SK-N-SH treated with all-trans-retinoic acid at 6 μM for 48 hours (cell line): ENCODE data around the gene MET.

Experiments
- CSDC2 ChIP-seq: fragments of 250-450 bp; sonication (Bioruptor Pico); IDR thresholded peaks from 2 replicates; pipeline ENCODE4 v1.5.0; 2020; ENCODE audit warnings: mild to moderate bottlenecking, moderate library complexity
- ISL1 ChIP-seq: fragments of 250-450 bp; sonication (Bioruptor Pico); IDR thresholded peaks from 2 replicates; pipeline ENCODE4 v2.1.2; 2022; ENCODE audit warnings: mild to moderate bottlenecking, moderate library complexity
- RARB ChIP-seq: fragments of 250-450 bp; sonication (Bioruptor Pico); IDR thresholded peaks from 2 replicates; pipeline ENCODE4 v1.8.0; 2021; ENCODE audit warnings: mild to moderate bottlenecking, moderate library complexity
- TCF4 ChIP-seq: fragments of 250-450 bp; sonication (Bioruptor Pico); IDR thresholded peaks from 2 replicates; pipeline ENCODE4 v1.8.0; 2021; ENCODE audit warnings: mild to moderate bottlenecking, moderate library complexity, borderline replicate concordance
- ZFP3 ChIP-seq: fragments of 250-450 bp; sonication (Bioruptor Pico); IDR thresholded peaks from 2 replicates; pipeline ENCODE4 v1.5.0; 2020; ENCODE audit warnings: mild to moderate bottlenecking, moderate library complexity
- ZFP30 ChIP-seq: fragments of 450-650 bp; formaldehyde crosslinking; IDR thresholded peaks from 2 replicates; pipeline ENCODE4 v1.5.0; 2022; ENCODE audit warnings: mild to moderate bottlenecking, moderate library complexity
- ZNF565 ChIP-seq: fragments of 450-650 bp; formaldehyde crosslinking; conservative IDR thresholded peaks from 2 replicates; pipeline ENCODE4 v1.5.0; 2020; ENCODE audit warnings: low read depth, mild to moderate bottlenecking, moderate library complexity
- TF ChIP-seq, protein P1 (sequence below): fragments of 250-450 bp; sonication (Bioruptor Pico); IDR thresholded peaks from 2 replicates; pipeline ENCODE4 v1.8.0; 2020; ENCODE audit warnings: mild to moderate bottlenecking, moderate library complexity, borderline replicate concordance
- TF ChIP-seq, protein P2 (sequence below): fragments of 250-450 bp; sonication (Bioruptor Pico); IDR thresholded peaks from 2 replicates; pipeline ENCODE4 v1.5.1; 2020; ENCODE audit warnings: low read depth, mild to moderate bottlenecking, moderate library complexity
- TF ChIP-seq, protein P3 (sequence below): fragments of 250-450 bp; sonication (Bioruptor Pico); IDR thresholded peaks from 2 replicates; pipeline ENCODE4 v1.8.0; 2021; ENCODE audit warnings: low read depth, mild to moderate bottlenecking, moderate library complexity, borderline replicate concordance

DNA sequence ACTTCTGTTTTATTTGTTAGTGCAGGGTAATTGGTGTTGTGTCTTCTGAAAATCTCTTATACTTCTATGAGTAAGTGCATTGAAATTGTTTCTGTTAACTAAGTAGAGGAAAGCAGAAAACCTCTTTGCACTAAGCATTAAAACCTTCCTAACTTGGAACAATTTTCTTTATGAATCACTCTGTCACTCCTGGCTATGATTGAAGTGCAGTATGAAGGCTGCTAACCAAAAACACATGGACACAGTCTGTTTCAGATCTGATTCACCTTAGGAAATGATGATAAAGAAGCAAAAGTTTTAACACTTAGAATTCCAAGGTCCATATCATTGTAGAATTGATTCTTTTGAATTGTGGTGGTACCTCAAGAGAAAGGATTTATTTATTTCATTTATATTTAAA is 41.9 kb downstream of the MET start:
- TF ChIP-seq, protein P1, sequence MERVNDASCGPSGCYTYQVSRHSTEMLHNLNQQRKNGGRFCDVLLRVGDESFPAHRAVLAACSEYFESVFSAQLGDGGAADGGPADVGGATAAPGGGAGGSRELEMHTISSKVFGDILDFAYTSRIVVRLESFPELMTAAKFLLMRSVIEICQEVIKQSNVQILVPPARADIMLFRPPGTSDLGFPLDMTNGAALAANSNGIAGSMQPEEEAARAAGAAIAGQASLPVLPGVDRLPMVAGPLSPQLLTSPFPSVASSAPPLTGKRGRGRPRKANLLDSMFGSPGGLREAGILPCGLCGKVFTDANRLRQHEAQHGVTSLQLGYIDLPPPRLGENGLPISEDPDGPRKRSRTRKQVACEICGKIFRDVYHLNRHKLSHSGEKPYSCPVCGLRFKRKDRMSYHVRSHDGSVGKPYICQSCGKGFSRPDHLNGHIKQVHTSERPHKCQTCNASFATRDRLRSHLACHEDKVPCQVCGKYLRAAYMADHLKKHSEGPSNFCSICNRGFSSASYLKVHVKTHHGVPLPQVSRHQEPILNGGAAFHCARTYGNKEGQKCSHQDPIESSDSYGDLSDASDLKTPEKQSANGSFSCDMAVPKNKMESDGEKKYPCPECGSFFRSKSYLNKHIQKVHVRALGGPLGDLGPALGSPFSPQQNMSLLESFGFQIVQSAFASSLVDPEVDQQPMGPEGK (CRISPR knock-in tag) = no peak
- TF ChIP-seq TCF4 (no peak), ZNF565 (CRISPR knock-in tag) (no peak), ZFP30 (no peak), RARB (CRISPR knock-in tag) (no peak), CSDC2 (CRISPR knock-in tag) (no peak), ZFP3 (CRISPR knock-in tag) (no peak), ISL1 (CRISPR knock-in tag) (no peak)
- TF ChIP-seq, protein P2, sequence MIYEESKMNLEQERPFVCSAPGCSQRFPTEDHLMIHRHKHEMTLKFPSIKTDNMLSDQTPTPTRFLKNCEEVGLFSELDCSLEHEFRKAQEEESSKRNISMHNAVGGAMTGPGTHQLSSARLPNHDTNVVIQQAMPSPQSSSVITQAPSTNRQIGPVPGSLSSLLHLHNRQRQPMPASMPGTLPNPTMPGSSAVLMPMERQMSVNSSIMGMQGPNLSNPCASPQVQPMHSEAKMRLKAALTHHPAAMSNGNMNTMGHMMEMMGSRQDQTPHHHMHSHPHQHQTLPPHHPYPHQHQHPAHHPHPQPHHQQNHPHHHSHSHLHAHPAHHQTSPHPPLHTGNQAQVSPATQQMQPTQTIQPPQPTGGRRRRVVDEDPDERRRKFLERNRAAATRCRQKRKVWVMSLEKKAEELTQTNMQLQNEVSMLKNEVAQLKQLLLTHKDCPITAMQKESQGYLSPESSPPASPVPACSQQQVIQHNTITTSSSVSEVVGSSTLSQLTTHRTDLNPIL = no peak
- TF ChIP-seq, protein P3, sequence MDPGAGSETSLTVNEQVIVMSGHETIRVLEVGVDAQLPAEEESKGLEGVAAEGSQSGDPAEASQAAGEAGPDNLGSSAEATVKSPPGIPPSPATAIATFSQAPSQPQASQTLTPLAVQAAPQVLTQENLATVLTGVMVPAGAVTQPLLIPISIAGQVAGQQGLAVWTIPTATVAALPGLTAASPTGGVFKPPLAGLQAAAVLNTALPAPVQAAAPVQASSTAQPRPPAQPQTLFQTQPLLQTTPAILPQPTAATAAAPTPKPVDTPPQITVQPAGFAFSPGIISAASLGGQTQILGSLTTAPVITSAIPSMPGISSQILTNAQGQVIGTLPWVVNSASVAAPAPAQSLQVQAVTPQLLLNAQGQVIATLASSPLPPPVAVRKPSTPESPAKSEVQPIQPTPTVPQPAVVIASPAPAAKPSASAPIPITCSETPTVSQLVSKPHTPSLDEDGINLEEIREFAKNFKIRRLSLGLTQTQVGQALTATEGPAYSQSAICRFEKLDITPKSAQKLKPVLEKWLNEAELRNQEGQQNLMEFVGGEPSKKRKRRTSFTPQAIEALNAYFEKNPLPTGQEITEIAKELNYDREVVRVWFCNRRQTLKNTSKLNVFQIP (CRISPR knock-in tag) = no peak
